GM21717 (cell line): ENCODE measurements around the gene RCOR2.
"Not testable (repeated sequence)": the region's sequence is repeated elsewhere in the genome, so short reads cannot be mapped to it uniquely, and the experiment has no call there.

Experiments used
- ATAC-seq: cut with Tn5 transposase; IDR thresholded peaks from one replicate; pipeline ENCODE4 v1.9.1; 2021; ENCODE audit warnings: mild to moderate bottlenecking, moderate library complexity; ENCODE audit not compliant: unreplicated experiment

The RCOR2 gene

GRCh38 chr11:63916837-63917691 lies at the start of gene RCOR2:
RCOR2 (minus strand) TSS chr11:63917164; CDS start chr11:63916456, 708 bp downstream.
- no peak for ATAC-seq

- ATAC-seq, result no peak
These were observed 49.5 kb upstream of the RCOR2 start for GRCh38 chr11:63966444-63966843.

DNA sequence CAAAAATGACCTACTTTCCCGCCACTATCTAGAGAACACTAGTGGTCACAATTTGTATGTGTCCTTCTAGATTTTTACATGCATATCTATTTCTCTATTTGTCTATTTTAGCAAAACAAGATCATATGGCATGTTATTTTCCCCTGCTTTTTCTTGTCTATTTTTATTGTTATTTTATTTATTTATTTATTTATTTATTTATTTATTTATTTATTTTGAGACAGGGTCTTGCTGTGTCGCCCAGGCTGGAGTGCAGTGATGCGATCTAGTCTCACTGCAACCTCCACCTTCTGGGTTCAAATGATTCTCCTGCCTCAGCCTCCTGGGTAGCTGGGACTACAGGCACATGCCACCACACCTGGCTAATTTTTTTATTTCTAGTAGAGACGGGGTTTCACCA lies 46.9 kb upstream of the RCOR2 start:
- ATAC-seq, result not testable (repeated sequence)

GRCh38 chr11:63961608-63962412 lies 44.8 kb upstream of the RCOR2 start:
- peak; percentile 57 for ATAC-seq

DNA sequence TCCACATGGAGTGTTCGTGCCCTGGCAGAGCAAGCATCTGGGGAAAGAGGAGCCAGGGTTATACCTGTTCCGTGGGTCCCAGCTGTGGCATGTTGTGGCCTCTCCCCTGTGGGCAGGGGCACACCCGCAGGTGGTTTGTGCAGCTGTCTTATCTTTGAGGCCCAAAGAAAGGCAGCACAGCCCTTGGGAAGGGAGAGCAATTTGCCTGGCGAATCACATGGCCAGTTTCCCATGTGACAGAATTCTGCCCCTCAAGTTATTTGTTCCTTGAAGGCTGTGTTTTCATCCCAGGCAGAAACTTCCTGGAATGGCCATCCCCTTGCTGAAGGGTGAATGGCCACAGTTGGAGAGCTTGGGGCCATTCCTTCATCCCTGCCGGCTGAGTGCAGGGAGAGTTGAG lies 41.0 kb upstream of the RCOR2 start:
- ATAC-seq, result no peak

DNA sequence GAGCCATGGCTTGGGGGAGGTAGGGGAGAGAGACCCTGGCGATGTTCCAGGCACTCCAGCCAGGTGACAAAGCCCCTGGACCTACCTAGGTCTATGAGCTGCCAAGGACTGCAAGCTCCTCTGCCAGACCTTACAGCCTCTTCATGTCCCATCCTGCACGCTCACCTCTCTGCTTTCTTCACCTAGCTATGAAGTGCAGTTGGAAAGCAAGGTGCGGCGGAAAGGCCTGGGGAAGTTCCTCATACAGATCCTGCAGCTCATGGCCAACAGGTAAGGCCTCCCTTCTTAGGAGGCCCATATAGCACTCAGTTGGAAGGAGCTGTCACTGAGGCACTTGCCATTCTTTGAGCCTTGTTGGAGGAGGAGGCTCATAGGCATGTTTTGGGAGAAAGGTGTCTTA lies 35.6 kb upstream of the RCOR2 start:
- ATAC-seq, result no peak

DNA sequence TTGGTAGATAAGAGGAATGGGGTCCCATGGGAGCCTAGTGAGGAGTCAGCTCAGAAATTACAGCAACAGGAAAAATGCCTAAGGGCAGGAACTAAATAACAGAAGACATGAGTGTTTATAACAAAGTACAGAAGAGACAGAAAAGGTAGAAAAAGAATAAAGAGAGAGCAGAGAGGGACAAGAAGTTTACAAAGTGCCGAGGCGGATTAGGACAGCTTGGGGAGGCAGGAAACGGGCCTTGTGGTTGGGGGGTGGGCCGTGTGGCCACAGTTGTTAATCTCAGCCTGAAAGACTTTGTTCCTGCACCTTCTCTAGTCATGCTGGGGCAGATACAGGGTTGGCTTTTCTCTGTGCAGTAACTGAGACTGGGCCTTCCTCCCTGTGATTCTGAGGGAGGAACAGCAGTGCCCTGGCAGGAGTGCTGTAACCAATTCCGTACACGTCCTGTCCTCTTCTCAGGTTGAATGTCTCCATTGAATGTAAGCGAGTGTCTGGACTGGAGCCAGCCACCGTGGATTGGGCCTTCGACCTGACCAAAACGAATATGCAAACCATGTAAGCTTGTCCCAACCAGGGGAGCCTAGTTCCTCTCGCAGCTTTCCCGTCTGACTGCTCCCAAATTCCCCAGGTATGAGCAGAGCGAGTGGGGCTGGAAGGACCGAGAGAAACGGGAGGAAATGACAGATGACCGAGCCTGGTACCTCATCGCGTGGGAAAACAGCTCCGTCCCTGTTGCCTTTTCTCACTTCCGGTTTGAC lies 35.0 kb upstream of the RCOR2 start:
- ATAC-seq, result no peak

- ATAC-seq, result no peak
These were observed 28.7 kb upstream of the RCOR2 start for GRCh38 chr11:63945477-63946163.

DNA sequence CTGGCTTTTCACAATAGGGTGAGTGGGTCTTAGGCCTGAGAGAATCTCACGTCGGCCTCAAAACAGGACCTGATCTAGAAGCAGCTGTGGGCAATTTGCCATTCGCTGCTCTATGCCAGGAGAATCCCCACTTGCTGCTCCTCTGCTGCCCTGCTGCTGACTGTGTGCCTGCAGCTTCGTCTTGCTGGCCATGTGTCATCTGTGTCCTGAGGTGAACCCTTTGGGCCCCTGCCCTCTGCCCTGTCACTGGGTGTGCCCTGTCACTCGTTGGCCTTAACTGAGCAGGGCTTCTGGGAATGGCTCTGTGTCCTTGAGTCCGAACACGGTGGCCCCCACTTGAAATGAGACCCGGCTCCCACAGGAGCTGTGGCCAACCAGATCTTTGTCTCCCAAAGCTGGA lies 28.0 kb upstream of the RCOR2 start:
- no peak for ATAC-seq

DNA sequence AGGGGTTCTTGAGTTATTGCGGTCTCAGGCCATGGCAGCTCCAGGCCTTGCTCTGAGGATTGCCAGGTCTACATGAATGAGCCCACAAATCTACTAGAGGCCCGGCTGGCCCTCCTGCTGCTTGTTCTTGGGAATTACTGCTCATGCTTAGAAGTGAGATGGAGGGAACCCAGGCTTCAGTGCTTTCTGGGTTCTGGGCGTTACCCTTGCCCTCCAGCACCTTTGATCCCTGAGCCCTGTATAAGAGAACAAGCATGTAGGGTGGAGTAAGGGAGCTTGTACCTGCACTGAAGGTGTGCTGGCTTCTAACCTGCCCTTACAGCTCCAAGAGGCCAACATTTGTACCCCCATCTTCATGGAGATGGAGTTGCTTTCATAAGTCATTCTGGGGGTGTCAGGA lies 25.8 kb upstream of the RCOR2 start:
- no peak for ATAC-seq

- ATAC-seq, result no peak
These were observed 24.9 kb upstream of the RCOR2 start for GRCh38 chr11:63941901-63942300.

DNA sequence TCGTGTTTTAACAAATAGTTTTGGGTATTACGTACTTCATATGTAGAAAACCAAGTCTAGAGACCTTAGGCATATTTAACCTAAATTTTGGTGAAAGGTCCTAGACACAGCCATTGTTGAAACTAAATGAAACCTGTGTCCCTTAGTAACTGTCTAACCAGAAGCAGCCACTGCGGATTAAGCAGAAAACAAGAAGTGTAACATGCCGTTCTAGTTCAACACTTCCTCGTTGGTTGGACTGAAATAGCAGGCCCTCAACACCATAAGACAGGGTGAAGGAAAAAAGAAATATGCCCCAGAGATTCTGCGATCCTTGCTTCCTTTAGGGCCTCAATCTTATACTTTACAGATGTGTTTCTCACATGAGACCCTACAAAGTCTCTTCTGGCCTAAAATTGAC lies 23.8 kb upstream of the RCOR2 start:
- ATAC-seq, result no peak

- ATAC-seq, result no peak
These were observed 22.5 kb upstream of the RCOR2 start for GRCh38 chr11:63939397-63939891.

- ATAC-seq, result peak; percentile 75
These were observed 21.8 kb upstream of the RCOR2 start, which contains the start of gene NAA40 for GRCh38 chr11:63938479-63939396. NAA40 (plus strand) TSS chr11:63939002; CDS start chr11:63939097, 95 bp downstream.

DNA sequence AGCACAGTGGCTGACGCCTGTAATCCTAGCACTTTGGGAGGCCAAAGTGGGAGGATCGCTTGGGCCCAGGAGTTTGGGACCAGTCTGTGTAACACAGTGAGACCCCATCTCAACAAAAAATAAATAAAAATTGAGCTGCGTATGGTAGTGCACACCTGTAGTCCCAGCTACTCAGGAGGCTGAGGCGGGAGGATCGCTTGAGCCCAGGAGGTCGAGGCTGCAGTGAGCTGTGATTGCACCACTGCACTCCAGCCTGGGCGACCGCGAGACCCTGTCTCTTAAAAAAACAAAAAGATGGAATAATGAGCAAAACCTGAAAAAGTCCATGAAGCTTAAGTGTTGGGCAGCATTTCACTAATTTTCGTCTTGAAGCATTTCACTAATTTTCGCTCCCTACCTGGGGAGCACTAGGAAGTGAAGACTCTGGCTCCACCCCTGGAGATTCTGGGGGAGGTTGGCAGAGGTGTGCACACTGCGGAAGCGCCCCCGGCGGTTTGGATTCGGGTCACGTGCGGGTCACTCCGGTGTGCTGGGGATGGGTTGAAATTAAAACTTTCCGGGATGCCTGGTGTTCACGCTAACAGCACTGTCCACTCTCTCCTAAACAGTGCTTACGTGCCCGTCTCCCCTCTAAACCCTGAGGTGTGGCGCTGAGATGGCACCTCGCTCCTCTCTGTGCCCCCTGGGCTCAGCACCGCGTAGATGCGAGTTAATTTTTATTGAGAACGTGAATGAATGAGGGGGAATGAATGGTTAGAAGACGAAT lies 20.9 kb upstream of the RCOR2 start:
- ATAC-seq, result peak; percentile 24

GRCh38 chr11:63933459-63933858 lies 16.5 kb upstream of the RCOR2 start:
- no peak for ATAC-seq

DNA sequence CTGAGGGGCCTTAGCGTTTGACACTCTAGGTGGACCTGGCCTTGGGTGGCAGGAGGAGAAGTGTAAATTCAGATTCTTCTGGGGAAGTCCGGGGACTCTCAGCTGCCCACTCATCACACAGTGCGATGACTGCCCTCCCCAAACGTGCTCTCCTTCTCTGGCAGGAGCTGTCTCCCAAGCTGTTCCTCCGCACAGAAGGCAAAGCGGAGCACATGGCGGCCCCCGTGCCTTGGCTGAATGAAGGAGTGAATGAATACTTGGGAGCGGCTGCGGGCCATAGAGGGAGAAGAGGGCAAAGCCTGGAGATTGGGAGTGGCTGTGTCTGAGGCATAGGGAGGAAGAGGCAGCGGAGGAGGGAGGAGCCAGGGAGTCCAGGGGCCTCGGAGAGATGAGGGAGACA lies 14.9 kb upstream of the RCOR2 start:
- ATAC-seq, result no peak

- no peak for ATAC-seq
These were observed 14.1 kb upstream of the RCOR2 start for GRCh38 chr11:63931045-63931444.

DNA sequence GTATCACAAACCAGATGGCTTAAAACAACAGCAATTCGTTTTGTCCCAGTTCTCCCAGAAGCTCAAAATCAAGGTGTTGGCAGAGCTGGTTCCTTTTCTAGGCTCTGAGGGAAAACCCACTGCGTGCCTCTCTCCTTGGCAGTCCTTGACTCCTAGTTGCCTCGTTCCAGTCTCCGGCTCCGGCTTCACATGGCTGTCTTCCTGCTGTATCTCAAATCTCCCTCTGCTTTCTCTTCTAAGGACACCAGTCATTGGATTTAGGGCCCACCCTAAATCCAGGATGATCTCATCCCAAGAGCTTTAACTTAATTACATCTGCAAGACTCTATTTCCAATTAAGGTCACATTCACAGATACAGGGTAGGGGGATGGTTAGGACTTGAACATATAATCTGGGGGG lies 12.7 kb upstream of the RCOR2 start:
- ATAC-seq, result no peak
